IMR-90 (cell line): Measurements from ENCODE around the gene ADGRG1. TPM values are rescaled to one million over a fixed set of nuclear protein-coding genes. Genes with fewer than 3 reads are reported as not detected.

Experiments
- ATAC-seq: fragments of 200-7000 bp; cut with Tn5 transposase; 2 replicates; pipeline ENCODE4 v1.9.1; 2020; ENCODE audit warnings: low read depth, mild to moderate bottlenecking, moderate library complexity
- BruUV-seq: library from RNA; stranded (reverse); fragments of 400-500 nt; replicated peaks from 2 replicates; lab custom pipeline; 2021; lab: Mats Ljungman, UMichigan
- CTCF ChIA-PET: fragments of 300-600 bp; formaldehyde crosslinking; extraction: SDS; loops from one replicate; lab custom pipeline; 2021; ENCODE audit warnings: antibody characterized with exemption; lab: Yijun Ruan, JAX
- POLR2A ChIA-PET: fragments of 300-600 bp; sonication (Branson Sonifier 250); formaldehyde crosslinking; loops from one replicate; lab custom pipeline; 2022; ENCODE audit warnings: antibody characterized with exemption; ENCODE audit not compliant: unreplicated experiment; lab: Charles Lee
- DNase-seq: peaks from one replicate; pipeline ENCODE4 v3.0.0; 2013
- H2AFZ ChIP-seq: replicated peaks from 2 replicates; pipeline ENCODE3; 2013; ENCODE audit warnings: low read length, mild to moderate bottlenecking; ENCODE audit not compliant: poor library complexity
- H2AK5ac ChIP-seq: 2 replicates; pipeline ENCODE4 v1.6.1; 2013; ENCODE audit warnings: low read depth, low read length, inconsistent platforms
- H2AK9ac ChIP-seq: replicated peaks from 2 replicates; pipeline ENCODE3; 2013; ENCODE audit warnings: mild to moderate bottlenecking, low read depth, low read length, moderate library complexity; ENCODE audit not compliant: poor library complexity
- H2BK120ac ChIP-seq: 2 replicates; pipeline ENCODE4 v1.6.1; 2013; ENCODE audit warnings: low read depth, low read length, inconsistent platforms
- H2BK15ac ChIP-seq: 3 replicates; pipeline ENCODE4 v1.6.1; 2013; ENCODE audit warnings: low read depth, low read length, inconsistent platforms
- H2BK20ac ChIP-seq: 2 replicates; pipeline ENCODE4 v1.6.1; 2013; ENCODE audit warnings: low read depth, mild to moderate bottlenecking, inconsistent platforms, low read length, moderate library complexity
- H2BK5ac ChIP-seq: 2 replicates; pipeline ENCODE4 v1.6.1; 2013; ENCODE audit warnings: mild to moderate bottlenecking, low read depth, low read length, inconsistent platforms; ENCODE audit not compliant: poor library complexity, severe bottlenecking
- H3K14ac ChIP-seq: replicated peaks from 2 replicates; pipeline ENCODE4 v1.6.1; 2013; ENCODE audit warnings: low read depth, low read length, inconsistent platforms
- H3K18ac ChIP-seq: 2 replicates; pipeline ENCODE4 v1.6.1; 2013; ENCODE audit warnings: low read depth, low read length, control low read depth
- H3K23ac ChIP-seq: 2 replicates; pipeline ENCODE4 v1.6.1; 2013; ENCODE audit warnings: low read depth, low read length, inconsistent platforms
- H3K27ac ChIP-seq: 2 replicates; pipeline ENCODE4 v1.5.1; 2013; ENCODE audit warnings: mild to moderate bottlenecking, control low read depth, low read length; ENCODE audit not compliant: insufficient read depth
- H3K27me3 ChIP-seq: 2 replicates; pipeline ENCODE4 v1.6.1; 2013; ENCODE audit warnings: low read length; ENCODE audit not compliant: control insufficient read depth, insufficient read depth
- H3K36me3 ChIP-seq: 2 replicates; pipeline ENCODE4 v1.6.1; 2013; ENCODE audit warnings: low read length, mixed read lengths; ENCODE audit not compliant: control insufficient read depth, insufficient read depth
- H3K4ac ChIP-seq: 2 replicates; pipeline ENCODE4 v1.6.1; 2013; ENCODE audit warnings: low read depth, low read length, inconsistent platforms
- H3K4me1 ChIP-seq: 2 replicates; pipeline ENCODE4 v1.6.1; 2013; ENCODE audit warnings: low read length, mixed read lengths; ENCODE audit not compliant: control insufficient read depth, insufficient read depth
- H3K4me2 ChIP-seq: 2 replicates; pipeline ENCODE4 v1.6.1; 2013; ENCODE audit warnings: low read depth, mild to moderate bottlenecking, control low read depth, low read length, moderate library complexity
- H3K4me3 ChIP-seq: 2 replicates; pipeline ENCODE4 v1.5.1; 2013; ENCODE audit warnings: low read depth, mild to moderate bottlenecking, control low read depth, low read length, moderate library complexity; ENCODE audit not compliant: insufficient read depth
- H3K56ac ChIP-seq: 2 replicates; pipeline ENCODE4 v1.6.1; 2013; ENCODE audit warnings: low read length, inconsistent platforms; ENCODE audit not compliant: insufficient read depth; ENCODE audit errors: extremely low read depth
- H3K79me1 ChIP-seq, 2 experiments: 2 replicates each; pipeline ENCODE4 v1.6.1; 2013; ENCODE audit warnings: low read length in 2 of 2, inconsistent platforms in 1 of 2, low read depth in 1 of 2
- H3K9ac ChIP-seq: 2 replicates; pipeline ENCODE4 v1.6.1; 2013; ENCODE audit warnings: low read depth, low read length, control low read depth
- H3K9me1 ChIP-seq: 2 replicates; pipeline ENCODE4 v1.6.1; 2013; ENCODE audit warnings: low read length, inconsistent platforms; ENCODE audit not compliant: insufficient read depth
- H3K9me3 ChIP-seq: 2 replicates; pipeline ENCODE4 v1.6.1; 2013; ENCODE audit warnings: low read length; ENCODE audit not compliant: control insufficient read depth, insufficient read depth
- H4K20me1 ChIP-seq: 2 replicates; pipeline ENCODE4 v1.6.1; 2013; ENCODE audit warnings: low read length, inconsistent platforms; ENCODE audit not compliant: insufficient read depth
- H4K5ac ChIP-seq: 2 replicates; pipeline ENCODE4 v1.6.1; 2013; ENCODE audit warnings: mild to moderate bottlenecking, low read depth, low read length, control low read depth
- H4K8ac ChIP-seq, 2 experiments: 2 replicates each; pipeline ENCODE4 v1.6.1; 2013; ENCODE audit warnings: low read depth in 2 of 2, low read length in 2 of 2, control low read depth in 1 of 2, inconsistent platforms in 1 of 2
- H4K91ac ChIP-seq: 2 replicates; pipeline ENCODE4 v1.6.1; 2013; ENCODE audit warnings: low read depth, low read length, inconsistent platforms; ENCODE audit not compliant: insufficient read depth
- CHD1 ChIP-seq: IDR thresholded peaks from 2 replicates; pipeline ENCODE4 v1.6.1; 2012; ENCODE audit warnings: low read depth, low read length, improper control_type of control experiment
- ELK1 ChIP-seq: fragments of 150-350 bp; IDR thresholded peaks from 2 replicates; pipeline ENCODE4 v1.6.1; 2016; ENCODE audit warnings: low read depth, mild to moderate bottlenecking, low read length, moderate library complexity, borderline replicate concordance
- MAFK ChIP-seq: IDR thresholded peaks from 2 replicates; pipeline ENCODE4 v1.6.1; 2012; ENCODE audit warnings: low read depth, low read length, improper control_type of control experiment
- MXI1 ChIP-seq: IDR thresholded peaks from 2 replicates; pipeline ENCODE4 v1.6.1; 2012; ENCODE audit warnings: low read depth, mild to moderate bottlenecking, low read length, moderate library complexity, borderline replicate concordance
- RFX5 ChIP-seq: IDR thresholded peaks from 2 replicates; pipeline ENCODE4 v1.8.0; 2012; ENCODE audit warnings: low read depth, mild to moderate bottlenecking, low read length, moderate library complexity
- SMC3 ChIP-seq: fragments of 150-350 bp; IDR thresholded peaks from 2 replicates; pipeline ENCODE4 v1.6.1; 2016; ENCODE audit warnings: low read depth, mild to moderate bottlenecking, antibody characterized with exemption, low read length, moderate library complexity
- WGBS, 2 experiments: methylation state at CpG; one replicate each; pipeline versions ENCODE4 v1.1.5 to v1.1.7; 2013; ENCODE audit warnings: missing lambda C conversion rate in 2 of 2; ENCODE audit not compliant: insufficient read length in 1 of 2; ENCODE audit errors: extremely low coverage in 2 of 2; 5-methylcytosine and 5-hydroxymethylcytosine counted together
- dilution Hi-C: fragments of 300-500 bp; cut with HindIII; formaldehyde crosslinking; loops from one replicate; pipeline ENCODE4 v1.14.3; 2018; ENCODE audit warnings: low sequenced_read_pairs; ENCODE audit not compliant: unreplicated experiment
- in situ Hi-C: fragments of 300-500 bp; cut with MboI; formaldehyde crosslinking; loops from 3 replicates; pipeline ENCODE4 v1.14.3; 2019; ENCODE audit warnings: low sequenced_read_pairs, inconsistent platforms, mixed read lengths
- intact Hi-C: fragments of 100-400 bp; cut with micrococcal nuclease; formaldehyde crosslinking; loops from 2 replicates; pipeline ENCODE4 v1.10.0; 2022
- polyA plus RNA-seq, 3 experiments: library from polyadenylated mRNA; depleted of rRNA; stranded (reverse); fragments of >200 nt; gene quantifications; 2 replicates each; pipeline ENCODE4 v1.2.3, GENCODE V29; 2012; ENCODE audit warnings: low replicate concordance in 1 of 3
- total RNA-seq: library from RNA; depleted of rRNA; stranded (reverse); fragments of >200 nt; gene quantifications from 2 replicates; pipeline ENCODE4 v1.2.3, GENCODE V29; 2012

Gene ADGRG1
- total and polyA plus RNA-seq, 2 of the 4 experiments (the other 2 are of a cell fraction), result 0.90 to 8.4 TPM

DNA sequence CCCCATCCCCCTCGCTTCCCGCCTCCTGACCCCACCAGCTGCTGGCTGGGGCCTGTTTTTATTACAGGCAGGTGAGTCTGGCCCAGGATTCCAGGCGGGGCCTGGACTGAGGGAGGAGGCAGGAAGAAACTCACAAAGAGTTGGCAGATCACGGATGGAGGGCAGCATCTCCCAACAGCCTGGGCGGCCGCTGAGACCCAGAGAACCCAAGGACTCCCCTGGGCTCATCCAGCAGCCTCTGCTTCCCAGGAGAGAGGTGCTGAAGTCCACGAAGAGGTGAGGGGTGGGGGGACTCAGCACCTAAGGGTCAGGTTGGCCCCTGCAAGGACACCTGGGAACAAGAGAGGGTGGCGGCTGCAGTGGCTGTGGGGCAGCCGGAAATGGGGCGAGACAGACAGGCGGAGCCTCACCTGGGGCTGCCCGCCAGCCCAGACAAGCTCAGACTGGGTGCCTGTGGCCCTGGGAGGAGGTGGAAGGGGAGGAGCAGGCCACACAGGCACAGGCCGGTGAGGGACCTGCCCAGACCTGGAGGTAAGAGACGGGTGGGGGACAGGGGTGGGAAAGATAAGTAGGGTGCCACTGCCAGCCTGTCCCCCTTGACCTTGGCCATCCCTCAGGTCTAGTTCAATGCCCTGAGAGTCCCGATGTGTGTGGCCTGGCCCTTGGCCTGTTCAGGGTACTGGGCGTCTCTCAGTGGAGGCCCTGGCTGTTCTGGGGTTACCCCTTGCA, 8.7 kb upstream of the ADGRG1 start:
- TF ChIP-seq ELK1 (no peak), MAFK (no peak), CHD1 (no peak), MXI1 (no peak), SMC3 (no peak), RFX5 (no peak)
- H4K8ac ChIP-seq, result no peak overlapping the region
- no TSS peak for BruUV-seq
- WGBS, 2 experiments, result 58% methylated on average over 3 of the region's 16 CpGs; no CpG with 5 or more reads in 1 of the 2 experiments
- H3K9me3 ChIP-seq, result no peaks in the 10 kb centered on the region
- no peak overlapping the region for H2BK120ac ChIP-seq
- H3K36me3 ChIP-seq, result no peaks in the 10 kb centered on the region
- no peak overlapping the region for H3K18ac ChIP-seq
- H4K20me1 ChIP-seq, result no peaks in the 10 kb centered on the region
- no peaks in the 10 kb centered on the region for H3K27me3 ChIP-seq
- peaks cover 19% of the 10 kb centered on the region for H3K4me1 ChIP-seq
- H3K9ac ChIP-seq, result no peak overlapping the region
- ChIA-PET CTCF (no interaction called here), POLR2A (no interaction called here)
- H3K4ac ChIP-seq, result no peak overlapping the region
- H3K27ac ChIP-seq, result no peak overlapping the region
- H4K91ac ChIP-seq, result no peak overlapping the region
- no peak for ATAC-seq
- no peak overlapping the region for H3K23ac ChIP-seq
- DNase-seq, result no peak
- in situ Hi-C loops (no loop called here), dilution Hi-C loops (no loop called here), intact Hi-C loops (no loop called here)
- H4K5ac ChIP-seq, result no peak overlapping the region
- no peak overlapping the region for H3K14ac ChIP-seq
- H3K79me1 ChIP-seq, result no peaks in the 10 kb centered on the region
- H3K4me3 ChIP-seq, result no peak overlapping the region
- peak overlapping the region; percentile 21; the same call in 1 of the 2 replicates for H2AK5ac ChIP-seq
- no peak overlapping the region for H3K56ac ChIP-seq
- H3K9me1 ChIP-seq, result 0 out of 2 replicates have a peak, but pooled peaks cover 4% of the 10 kb centered on the region
- no peak overlapping the region for H2BK20ac ChIP-seq
- H2BK15ac ChIP-seq, result no peak overlapping the region
- H3K4me2 ChIP-seq, result no peak overlapping the region
- H2AK9ac ChIP-seq, result peak overlapping the region; percentile 10
- H2BK5ac ChIP-seq, result no peak overlapping the region
- peak overlapping the region; percentile 45 for H2AFZ ChIP-seq
